Retina (tissue), 1 donor: ENCODE results near the gene TCEAL7.

Experiments used
- DNase-seq: peaks from one replicate; pipeline ENCODE4 v3.0.0-alpha.2; 2016

Gene TCEAL7

DNA sequence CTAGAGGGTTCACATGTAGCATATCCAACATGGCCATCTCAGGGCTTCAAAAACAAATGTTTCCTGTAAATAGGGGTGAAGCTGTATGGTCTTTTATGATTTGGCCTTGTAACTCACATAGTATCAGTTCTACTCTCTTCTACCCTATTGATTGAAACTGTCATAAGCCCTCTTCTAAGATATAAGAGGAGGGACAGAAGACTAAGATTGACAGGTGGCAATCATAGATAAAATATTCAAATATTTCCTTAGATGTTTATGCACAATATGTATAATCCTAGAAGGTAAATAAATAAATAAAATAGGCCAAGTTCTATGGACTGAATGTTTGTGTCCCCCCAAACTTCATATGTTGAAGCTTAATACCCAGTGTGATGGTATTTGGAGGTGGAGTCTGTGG, 39.4 kb downstream of the TCEAL7 start:
- no peak for DNase-seq

DNA sequence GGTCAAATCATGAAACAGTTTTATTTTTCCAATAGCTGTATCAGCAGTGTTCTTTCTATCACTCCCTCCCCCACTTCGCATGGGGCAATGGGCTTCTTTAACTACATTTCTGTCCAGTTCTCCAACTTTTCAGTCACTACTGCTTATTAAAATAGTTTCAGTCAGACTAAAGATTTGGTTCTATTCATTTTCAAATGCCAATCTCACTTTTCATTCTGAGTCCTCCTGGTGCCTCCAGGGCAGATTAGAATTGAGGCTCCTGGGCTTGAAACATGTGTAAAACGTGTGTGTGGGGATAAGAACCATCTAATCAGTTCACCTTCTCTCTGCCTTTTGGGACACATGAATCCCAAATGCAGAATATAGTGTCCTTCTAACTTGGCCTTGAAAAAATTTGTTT, 42.8 kb downstream of the TCEAL7 start:
- DNase-seq = no peak

DNA sequence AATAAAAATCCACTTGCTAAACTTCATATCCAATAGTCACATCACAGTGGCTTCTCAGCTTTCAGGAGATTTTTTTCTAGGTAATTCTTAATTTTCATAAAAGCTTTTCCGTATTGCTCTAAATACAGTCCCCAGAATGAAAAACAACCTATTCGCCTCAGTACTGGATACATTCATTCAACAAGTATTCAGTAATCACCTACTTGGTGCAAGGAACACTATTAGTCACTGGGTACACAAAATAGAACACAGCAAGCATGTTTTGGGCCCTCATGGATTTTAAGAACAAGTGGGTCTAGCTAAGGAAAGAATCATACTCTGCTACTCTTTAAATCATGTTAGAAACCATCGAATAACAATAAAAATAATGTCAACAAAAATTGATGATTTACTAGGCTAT, 43.5 kb downstream of the TCEAL7 start:
- no peak for DNase-seq

DNA sequence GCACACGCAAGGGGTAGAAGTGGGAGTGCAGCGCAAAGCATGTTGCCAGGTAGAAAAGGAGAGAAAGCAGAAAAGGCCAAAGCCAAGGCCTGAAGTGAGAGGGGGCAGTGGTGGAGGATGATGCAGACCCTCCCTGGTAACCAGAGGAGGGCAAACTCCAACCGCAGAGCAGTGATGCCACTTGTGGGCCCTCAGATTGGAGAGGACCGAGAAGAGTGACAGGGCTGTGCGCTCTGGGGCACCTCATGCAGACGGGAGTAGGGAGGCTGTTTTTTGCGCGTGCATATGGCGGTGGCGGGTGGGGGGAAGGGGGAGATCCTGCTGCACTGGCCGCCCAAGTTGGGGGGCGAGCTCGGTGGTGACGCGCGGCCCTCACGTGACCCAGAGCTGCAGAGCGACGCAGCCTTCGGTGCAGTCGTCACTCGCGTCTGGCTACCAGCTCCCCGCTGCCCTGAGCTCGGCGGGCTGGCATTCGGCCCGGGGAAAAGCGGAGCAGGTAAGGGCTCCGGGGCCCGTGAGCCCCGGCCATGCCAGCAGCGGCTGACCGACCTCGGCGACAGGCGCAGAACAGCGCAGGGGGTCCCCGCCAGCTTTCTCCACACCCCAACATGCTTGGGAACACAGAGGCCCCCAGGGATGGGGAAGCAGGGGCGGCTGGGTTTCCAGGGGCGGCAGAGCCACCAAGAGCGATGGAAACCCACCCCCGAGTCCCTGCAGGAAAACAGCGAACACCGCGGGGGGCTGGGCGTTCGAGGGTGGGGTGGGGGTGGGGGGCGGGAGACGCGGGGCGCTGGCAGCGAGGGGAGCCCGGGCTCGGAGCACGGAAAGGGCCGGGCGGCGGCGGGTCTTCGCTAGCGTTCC, 46.3 kb downstream of the TCEAL7 start, which contains the start of gene BEX3:
TSS of gene BEX3 (plus strand) at position 421 of the 861 bp plus-strand sequence. CDS start 984 bp downstream, outside the sequence.
- DNase-seq = peak; percentile 83

DNA sequence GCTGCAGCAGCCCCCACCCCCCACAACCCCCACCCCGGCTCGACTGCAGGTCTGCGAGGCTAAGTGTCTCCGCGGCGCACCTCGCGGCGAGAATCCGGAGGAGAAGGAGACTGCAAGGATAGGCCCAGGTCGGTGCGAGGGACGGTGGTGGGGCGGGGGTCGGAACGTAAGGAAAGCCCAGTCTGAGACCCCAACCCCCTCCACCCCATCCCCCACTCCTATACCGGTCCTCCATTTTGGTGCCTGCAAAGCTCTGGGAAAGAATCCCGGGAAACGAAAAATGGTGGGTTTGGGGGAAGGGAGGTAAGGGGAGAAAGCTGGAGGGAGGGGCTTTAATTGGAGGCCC, 46.9 kb downstream of the TCEAL7 start:
- DNase-seq = peak; percentile 48

DNA sequence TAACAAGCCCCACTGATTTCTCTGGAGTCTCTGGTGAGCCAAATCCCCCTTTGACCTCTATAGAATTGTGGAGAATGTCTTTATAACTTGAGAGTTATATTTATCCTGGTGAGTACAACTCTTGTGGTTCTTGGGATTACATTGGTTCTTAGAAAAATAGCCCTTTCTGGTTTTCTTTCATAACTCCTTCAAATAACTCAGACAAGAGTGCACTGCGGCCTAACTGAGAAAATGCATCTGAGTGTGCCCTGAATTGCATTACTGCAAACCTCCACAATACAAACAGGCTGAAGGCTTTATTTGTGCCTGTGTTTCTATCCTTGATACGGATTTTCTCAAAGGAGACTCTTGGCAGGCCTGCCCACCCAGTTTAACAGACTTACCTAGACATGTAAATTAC, 49.0 kb downstream of the TCEAL7 start:
- DNase-seq = no peak
